GM21390 (cell line): ENCODE results near the gene ABCA10.
"Not testable (repeated sequence)": the region's sequence is repeated elsewhere in the genome, so short reads cannot be mapped to it uniquely, and the experiment has no call there.

Experiments
- ATAC-seq: cut with Tn5 transposase; IDR thresholded peaks from one replicate; pipeline ENCODE4 v1.9.1; 2021; ENCODE audit not compliant: unreplicated experiment

Gene ABCA10

GRCh38 chr17:69228576-69228975, at the start of gene ABCA10:
Gene ABCA10, minus strand, starts transcription at chr17:69228824. Its CDS starts 3,466 bp downstream, at chr17:69225358.
- ATAC-seq = no peak

GRCh38 chr17:69276279-69276678, 47.7 kb upstream of the ABCA10 start:
- ATAC-seq = not testable (repeated sequence)

- ATAC-seq = no peak
Observed at GRCh38 chr17:69275751-69276150, 47.1 kb upstream of the ABCA10 start.

GRCh38 chr17:69271023-69271422, 42.4 kb upstream of the ABCA10 start:
- no peak for ATAC-seq

- ATAC-seq = no peak
Observed at GRCh38 chr17:69269131-69269998, 40.7 kb upstream of the ABCA10 start.

- ATAC-seq = no peak
Observed at GRCh38 chr17:69268543-69269014, 40.0 kb upstream of the ABCA10 start.

- no peak for ATAC-seq
Observed at GRCh38 chr17:69267219-69267618, 38.6 kb upstream of the ABCA10 start.

GRCh38 chr17:69265873-69266272, 37.2 kb upstream of the ABCA10 start:
- ATAC-seq = no peak

- no peak for ATAC-seq
Observed at GRCh38 chr17:69254187-69254586, 25.6 kb upstream of the ABCA10 start.

GRCh38 chr17:69250641-69251040, 22.0 kb upstream of the ABCA10 start:
- no peak for ATAC-seq

- ATAC-seq = peak; percentile 62
Observed at GRCh38 chr17:69246726-69247375, 18.2 kb upstream of the ABCA10 start.

- no peak for ATAC-seq
Observed at GRCh38 chr17:69246202-69246601, 17.6 kb upstream of the ABCA10 start.

- no peak for ATAC-seq
Observed at GRCh38 chr17:69245617-69246016, 17.0 kb upstream of the ABCA10 start.

- ATAC-seq = no peak
Observed at GRCh38 chr17:69239611-69240600, 11.3 kb upstream of the ABCA10 start.

GRCh38 chr17:69236946-69237345, 8.3 kb upstream of the ABCA10 start:
- no peak for ATAC-seq

GRCh38 chr17:69236464-69236863, 7.8 kb upstream of the ABCA10 start:
- ATAC-seq = no peak

- peak; percentile 83 for ATAC-seq
Observed at GRCh38 chr17:69235338-69236058, 6.9 kb upstream of the ABCA10 start.

- no peak for ATAC-seq
Observed at GRCh38 chr17:69232650-69233049, 4.0 kb upstream of the ABCA10 start.

- ATAC-seq = no peak
Observed at GRCh38 chr17:69231521-69231920, 2.9 kb upstream of the ABCA10 start.

GRCh38 chr17:69230939-69231338, 2.3 kb upstream of the ABCA10 start:
- ATAC-seq = no peak
